HG03439 (cell line): Measurements from ENCODE around the gene FAIM.
"Not testable (repeated sequence)": the region's sequence is repeated elsewhere in the genome, so short reads cannot be mapped to it uniquely, and the experiment has no call there.

ENCODE experiments used
- ATAC-seq: cut with Tn5 transposase; IDR thresholded peaks from one replicate; pipeline ENCODE4 v1.9.1; 2021; ENCODE audit warnings: mild to moderate bottlenecking, moderate library complexity; ENCODE audit not compliant: unreplicated experiment

FAIM gene

GRCh38 chr3:138608322-138609135, at the start of gene FAIM:
TSS of gene FAIM (plus strand) at chr3:138608771. CDS start at chr3:138619727, 10,956 bp downstream.
- peak; percentile 75 for ATAC-seq

GRCh38 chr3:138559134-138559533, 49.4 kb upstream of the FAIM start:
- ATAC-seq: no peak

GRCh38 chr3:138560501-138560900, 48.1 kb upstream of the FAIM start:
- ATAC-seq: no peak

GRCh38 chr3:138562902-138563301, 45.7 kb upstream of the FAIM start:
- ATAC-seq: not testable (repeated sequence)

- not testable (repeated sequence) for ATAC-seq
These were observed 42.3 kb upstream of the FAIM start for GRCh38 chr3:138566293-138566692.

- ATAC-seq: no peak
These were observed 41.2 kb upstream of the FAIM start for GRCh38 chr3:138567403-138567802.

- ATAC-seq: no peak
These were observed 39.5 kb upstream of the FAIM start for GRCh38 chr3:138569090-138569489.

GRCh38 chr3:138569624-138570023, 38.9 kb upstream of the FAIM start:
- not testable (repeated sequence) for ATAC-seq

GRCh38 chr3:138573138-138573537, 35.4 kb upstream of the FAIM start:
- no peak for ATAC-seq

GRCh38 chr3:138578141-138578540, 30.4 kb upstream of the FAIM start:
- peak; percentile 84 for ATAC-seq

- no peak for ATAC-seq
These were observed 29.5 kb upstream of the FAIM start for GRCh38 chr3:138578961-138579574.

- no peak for ATAC-seq
These were observed 21.2 kb upstream of the FAIM start for GRCh38 chr3:138587374-138587773.

- no peak for ATAC-seq
These were observed 20.1 kb upstream of the FAIM start for GRCh38 chr3:138588445-138588844.

GRCh38 chr3:138591392-138591791, 17.2 kb upstream of the FAIM start:
- ATAC-seq: no peak

GRCh38 chr3:138593488-138594149, 15.0 kb upstream of the FAIM start:
- ATAC-seq: no peak

- peak; percentile 91 for ATAC-seq
These were observed 14.2 kb upstream of the FAIM start, which contains the start of gene CEP70 for GRCh38 chr3:138594150-138594934. TSS of gene CEP70 (minus strand) at chr3:138594260. CDS start at chr3:138572927, 21,333 bp downstream.

- no peak for ATAC-seq
These were observed 13.5 kb upstream of the FAIM start for GRCh38 chr3:138594935-138595610.

GRCh38 chr3:138597186-138597976, 11.2 kb upstream of the FAIM start:
- not testable (repeated sequence) for ATAC-seq

- ATAC-seq: no peak
These were observed 10.0 kb upstream of the FAIM start for GRCh38 chr3:138598534-138598933.
